ENCODE data around the gene DZIP3. TPM values are rescaled to one million over a fixed set of nuclear protein-coding genes. Genes with fewer than 3 reads are reported as not detected.

Gene DZIP3
- total RNA-seq, 1 experiment from 2014 or later = 22.1 TPM

GRCh38 chr3:108546692-108547091 lies 42.8 kb upstream of the DZIP3 start:
- Histone ChIP-seq H4K20me1 (ENCODE audit: control insufficient read depth, insufficient read depth, insufficient read length) (no peaks in the 10 kb centered on the region), H3K4me1 (ENCODE audit: insufficient read depth, low read length) (no peaks in the 10 kb centered on the region), H4K5ac (ENCODE audit: insufficient read length, low read depth, low read length) (no peak overlapping the region), H3K79me1 (ENCODE audit: insufficient read depth, low read depth, low read length, poor library complexity, severe bottlenecking) (no peaks in the 10 kb centered on the region), H3K27me3 (ENCODE audit: insufficient read depth, low read length) (no peaks in the 10 kb centered on the region), H2BK20ac (ENCODE audit: low read depth, low read length, poor library complexity, severe bottlenecking) (no peak overlapping the region), H3K79me2 (ENCODE audit: insufficient read depth, low read length) (no peaks in the 10 kb centered on the region), H3K23me2 (ENCODE audit: insufficient read length, low read depth, low read length, poor library complexity, severe bottlenecking) (no peaks in the 10 kb centered on the region), H4K8ac (replicated peaks; ENCODE audit: insufficient read length, low read depth, low read length) (no peak overlapping the region), H3K56ac (ENCODE audit: insufficient read length, low read depth, low read length) (no peak overlapping the region), H2BK12ac (ENCODE audit: insufficient read length, low read depth, low read length) (no peak overlapping the region), H2AK5ac (ENCODE audit: insufficient read length, low read length) (no peak overlapping the region), H4K91ac (ENCODE audit: insufficient read length, low read depth, low read length) (no peak overlapping the region), H3K9ac (ENCODE audit: extremely low read depth, insufficient read length, low read length) (no peak overlapping the region), H2AFZ (ENCODE audit: low read length) (no peak overlapping the region), H3K4ac (ENCODE audit: low read depth, low read length) (no peak overlapping the region), H3K9me3 (ENCODE audit: control insufficient read depth, low read depth, low read length) (no peaks in the 10 kb centered on the region), H3K18ac (ENCODE audit: insufficient read length, low read depth, low read length) (no peak overlapping the region), H3K14ac (ENCODE audit: insufficient read depth, low read length) (no peak overlapping the region), H2BK15ac (ENCODE audit: low read depth, low read length) (no peak overlapping the region), H3K27ac (ENCODE audit: insufficient read length, low read depth, low read length) (no peak overlapping the region), H3K4me2 (ENCODE audit: insufficient read depth, insufficient read length, low read length) (no peak overlapping the region), H2BK5ac (ENCODE audit: insufficient read length, low read length) (no peak overlapping the region), H3T11ph (ENCODE audit: low read length) (no peak overlapping the region), H3K23ac (ENCODE audit: insufficient read length, low read depth, low read length) (no peak overlapping the region), H2BK120ac (ENCODE audit: low read depth, low read length, poor library complexity, severe bottlenecking) (no peak overlapping the region)
- TF ChIP-seq CTCF (conservative IDR thresholded peaks at IDR 0.05) = no peak
- no peak for DNase-seq
- WGBS (ENCODE audit: extremely low coverage, insufficient read length, low lambda C conversion rate) = no CpG with 5 or more reads among the region's 3 CpGs
- Mint-ChIP-seq H3K9me3 (peaks cover 0 to 2% of the 10 kb centered on the region in 2 experiments; a peak in 2 of 5 replicates), H3K27ac (no peak overlapping the region), H3K4me3 (no peak overlapping the region), H3K27me3 (ENCODE audit: low read depth) (no peaks in the 10 kb centered on the region), H3K36me3 (ENCODE audit: insufficient read depth in 1 of 3, low read depth in 3 of 3) (peaks cover 16 to 37% (median 34%) of the 10 kb centered on the region in 3 experiments), H3K4me1 (peaks cover 0 to 5% of the 10 kb centered on the region in 2 experiments; a peak in 2 of 4 replicates)

All from H9 (cell line).